Measurements from ENCODE around the gene PGM5. TPM values are rescaled to one million over a fixed set of nuclear protein-coding genes. Genes with fewer than 3 reads are reported as not detected.

PGM5 gene
- total and polyA plus RNA-seq, 4 donors = 4.3 to 51.7 (median 12.0) TPM

DNA sequence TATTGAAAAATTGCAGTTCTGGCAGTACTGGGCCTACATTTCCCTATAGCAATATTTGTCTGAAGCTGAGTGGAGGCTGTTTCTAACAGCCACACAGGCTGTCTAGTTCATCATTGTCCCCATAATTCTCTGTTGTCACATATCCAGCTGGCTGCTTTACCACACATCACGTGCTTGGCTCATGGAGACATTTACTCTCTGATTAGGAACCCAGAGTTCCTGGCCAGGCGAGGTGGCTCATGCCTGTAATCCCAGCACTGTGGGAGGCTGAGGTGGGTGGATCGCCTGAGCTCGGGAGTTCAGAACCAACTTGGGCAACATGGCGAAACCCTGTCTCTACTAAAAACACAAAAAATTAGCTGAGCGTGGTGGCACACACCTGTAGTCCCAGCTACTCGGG is 81.4 kb downstream of the PGM5 start:
- TF ChIP-seq, protein P1, sequence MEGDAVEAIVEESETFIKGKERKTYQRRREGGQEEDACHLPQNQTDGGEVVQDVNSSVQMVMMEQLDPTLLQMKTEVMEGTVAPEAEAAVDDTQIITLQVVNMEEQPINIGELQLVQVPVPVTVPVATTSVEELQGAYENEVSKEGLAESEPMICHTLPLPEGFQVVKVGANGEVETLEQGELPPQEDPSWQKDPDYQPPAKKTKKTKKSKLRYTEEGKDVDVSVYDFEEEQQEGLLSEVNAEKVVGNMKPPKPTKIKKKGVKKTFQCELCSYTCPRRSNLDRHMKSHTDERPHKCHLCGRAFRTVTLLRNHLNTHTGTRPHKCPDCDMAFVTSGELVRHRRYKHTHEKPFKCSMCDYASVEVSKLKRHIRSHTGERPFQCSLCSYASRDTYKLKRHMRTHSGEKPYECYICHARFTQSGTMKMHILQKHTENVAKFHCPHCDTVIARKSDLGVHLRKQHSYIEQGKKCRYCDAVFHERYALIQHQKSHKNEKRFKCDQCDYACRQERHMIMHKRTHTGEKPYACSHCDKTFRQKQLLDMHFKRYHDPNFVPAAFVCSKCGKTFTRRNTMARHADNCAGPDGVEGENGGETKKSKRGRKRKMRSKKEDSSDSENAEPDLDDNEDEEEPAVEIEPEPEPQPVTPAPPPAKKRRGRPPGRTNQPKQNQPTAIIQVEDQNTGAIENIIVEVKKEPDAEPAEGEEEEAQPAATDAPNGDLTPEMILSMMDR (IDR thresholded peaks at IDR 0.05; ENCODE audit: control extremely low read depth, extremely low read depth) = no peak
- Histone ChIP-seq H3K9me3 (ENCODE audit: control insufficient read depth in 4 of 4, insufficient read depth in 3 of 4, low read length in 3 of 4) (peaks cover 0 to 3% (median 0%) of the 10 kb centered on the region in 4 donors), H3K9ac (ENCODE audit: insufficient read depth in 1 of 2, low read length in 2 of 2) (no peak overlapping the region), H3K4me3 (no peak overlapping the region), H3K36me3 (ENCODE audit: control insufficient read depth in 4 of 4, insufficient read depth in 4 of 4, low read length in 4 of 4) (no peaks in the 10 kb centered on the region), H3K4me1 (ENCODE audit: control insufficient read depth in 5 of 5, insufficient read depth in 5 of 5, low read length in 5 of 5) (peaks cover 3 to 36% (median 15%) of the 10 kb centered on the region in 5 donors), H3K27ac (ENCODE audit: low read depth in 1 of 2, low read length in 1 of 2) (peak overlapping the region in 1 of 2 donors; percentile 61), H3K27me3 (ENCODE audit: control insufficient read depth in 3 of 3, insufficient read depth in 3 of 3, low read length in 2 of 3) (no peaks in the 10 kb centered on the region)
- DNase-seq = peak; percentile 77 to 96 (median 91)
- ATAC-seq (ENCODE audit: insufficient read depth, low FRiP score) = no peak
- 81 to 86% methylated on average over 7 of the region's 7 CpGs for WGBS, 2 donors

DNA sequence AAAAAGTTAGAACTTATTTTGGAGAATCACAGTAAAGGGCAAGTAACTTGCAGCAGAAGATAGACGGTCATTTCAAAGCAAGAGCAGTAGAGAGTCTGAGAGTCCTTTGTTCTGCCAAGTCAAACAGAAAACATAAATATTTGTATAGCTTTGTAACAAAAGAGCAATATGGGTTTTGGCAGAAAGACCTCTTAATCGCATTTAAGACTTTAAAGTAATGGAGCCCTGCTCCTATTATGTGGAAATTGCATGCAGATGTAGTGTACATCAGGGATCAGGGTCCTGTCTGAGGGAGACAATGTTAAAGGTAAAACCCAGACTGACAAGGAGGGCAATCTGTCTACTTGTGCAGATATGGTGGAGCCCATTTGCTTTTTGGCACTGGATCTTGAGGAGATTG is 87.2 kb downstream of the PGM5 start:
- Histone ChIP-seq H3K27ac (ENCODE audit: low read depth in 1 of 2, low read length in 1 of 2) (no peak overlapping the region), H3K36me3 (ENCODE audit: control insufficient read depth in 4 of 4, insufficient read depth in 4 of 4, low read length in 4 of 4) (no peaks in the 10 kb centered on the region), H3K9me3 (ENCODE audit: control insufficient read depth in 4 of 4, insufficient read depth in 3 of 4, low read length in 3 of 4) (peaks cover 0 to 3% (median 0%) of the 10 kb centered on the region in 4 donors), H3K27me3 (ENCODE audit: control insufficient read depth in 3 of 3, insufficient read depth in 3 of 3, low read length in 2 of 3) (no peaks in the 10 kb centered on the region), H3K4me1 (ENCODE audit: control insufficient read depth in 5 of 5, insufficient read depth in 5 of 5, low read length in 5 of 5) (peaks cover 0 to 45% (median 10%) of the 10 kb centered on the region in 5 donors), H3K4me3 (no peak overlapping the region), H3K9ac (ENCODE audit: insufficient read depth in 1 of 2, low read length in 2 of 2) (no peak overlapping the region)
- TF ChIP-seq, protein P1 (IDR thresholded peaks at IDR 0.05; ENCODE audit: control extremely low read depth, extremely low read depth) = no peak
- 38 to 63% methylated on average over 2 of the region's 2 CpGs for WGBS, 2 donors
- peak; percentile 55 to 94 (median 91) for DNase-seq
- ATAC-seq (ENCODE audit: insufficient read depth, low FRiP score) = no peak

DNA sequence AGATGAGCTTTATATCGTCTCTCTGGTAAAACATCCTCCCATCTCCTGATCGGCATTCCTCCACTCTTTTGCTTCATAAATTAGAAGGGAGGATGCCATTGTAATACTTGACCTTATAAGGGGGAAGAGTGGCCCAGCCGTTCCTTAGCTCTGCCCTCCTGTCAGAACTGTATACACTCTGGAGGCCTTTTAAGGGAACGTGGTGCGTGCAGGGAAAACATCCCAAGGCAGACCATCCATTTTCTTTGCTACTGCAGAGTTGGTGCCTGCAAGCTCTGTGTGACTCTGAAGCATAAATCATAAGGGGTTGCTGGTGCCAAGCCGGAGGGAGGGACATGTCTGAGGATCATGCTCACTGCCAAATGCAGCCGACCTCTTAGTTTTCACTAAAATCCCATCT is 90.4 kb downstream of the PGM5 start:
- H3K4me3 ChIP-seq = no peak overlapping the region
- no peaks in the 10 kb centered on the region for H3K36me3 ChIP-seq (ENCODE audit: control insufficient read depth in 4 of 4, insufficient read depth in 4 of 4, low read length in 4 of 4)
- peak overlapping the region in 1 of 2 donors; percentile 29 for H3K27ac ChIP-seq (ENCODE audit: low read depth in 1 of 2, low read length in 1 of 2)
- no peaks in the 10 kb centered on the region for H3K27me3 ChIP-seq (ENCODE audit: control insufficient read depth in 3 of 3, insufficient read depth in 3 of 3, low read length in 2 of 3)
- TF ChIP-seq, protein P1 (IDR thresholded peaks at IDR 0.05; ENCODE audit: control extremely low read depth, extremely low read depth) = no peak
- WGBS, 2 donors = 51 to 73% methylated on average over 7 of the region's 7 CpGs
- H3K9me3 ChIP-seq (ENCODE audit: control insufficient read depth in 4 of 4, insufficient read depth in 3 of 4, low read length in 3 of 4) = peaks cover 0 to 5% (median 0%) of the 10 kb centered on the region in 4 donors
- ATAC-seq (ENCODE audit: insufficient read depth, low FRiP score) (no peak), DNase-seq (peak; percentile 63 to 79 (median 77))
- H3K9ac ChIP-seq (ENCODE audit: insufficient read depth in 1 of 2, low read length in 2 of 2) = no peak overlapping the region
- H3K4me1 ChIP-seq (ENCODE audit: control insufficient read depth in 5 of 5, insufficient read depth in 5 of 5, low read length in 5 of 5) = peaks cover 0 to 45% (median 10%) of the 10 kb centered on the region in 5 donors

GRCh38 chr9:68447611-68448010 is 91.2 kb downstream of the PGM5 start:
- Histone ChIP-seq H3K36me3 (ENCODE audit: control insufficient read depth in 4 of 4, insufficient read depth in 4 of 4, low read length in 4 of 4) (peaks cover 0 to 2% (median 0%) of the 10 kb centered on the region in 4 donors), H3K9ac (ENCODE audit: insufficient read depth in 1 of 2, low read length in 2 of 2) (no peak overlapping the region), H3K4me1 (ENCODE audit: control insufficient read depth in 5 of 5, insufficient read depth in 5 of 5, low read length in 5 of 5) (peaks cover 2 to 45% (median 10%) of the 10 kb centered on the region in 5 donors), H3K4me3 (no peak overlapping the region), H3K27ac (ENCODE audit: low read depth in 1 of 2, low read length in 1 of 2) (no peak overlapping the region), H3K9me3 (ENCODE audit: control insufficient read depth in 4 of 4, insufficient read depth in 3 of 4, low read length in 3 of 4) (peaks cover 0 to 5% (median 0%) of the 10 kb centered on the region in 4 donors), H3K27me3 (ENCODE audit: control insufficient read depth in 3 of 3, insufficient read depth in 3 of 3, low read length in 2 of 3) (no peaks in the 10 kb centered on the region)
- WGBS, 2 donors = 81 to 90% methylated on average over 2 of the region's 2 CpGs
- TF ChIP-seq, protein P1 (IDR thresholded peaks at IDR 0.05; ENCODE audit: control extremely low read depth, extremely low read depth) = no peak
- DNase-seq = no peak
- no peak for ATAC-seq (ENCODE audit: insufficient read depth, low FRiP score)

All from lung (tissue), 12 donors.